ENCODE results near the gene SH2D5. TPM values are rescaled to one million over a fixed set of nuclear protein-coding genes. Genes with fewer than 3 reads are reported as not detected.

Gene SH2D5
- total RNA-seq, 1 experiment from 2014 or later, result 8.7 TPM

GRCh38 chr1:20740781-20741180, 8.3 kb upstream of the SH2D5 start:
- no peaks in the 10 kb centered on the region for H3K9me3 ChIP-seq (ENCODE audit: control insufficient read depth, low read depth, low read length)
- no peak overlapping the region for H3K23ac ChIP-seq (ENCODE audit: insufficient read length, low read depth, low read length)
- no peak overlapping the region for H3K9ac ChIP-seq (ENCODE audit: extremely low read depth, insufficient read length, low read length)
- H3K4ac ChIP-seq (ENCODE audit: low read depth, low read length), result no peak overlapping the region
- Mint-ChIP-seq H3K9me3 (no peaks in the 10 kb centered on the region), H3K4me1 (no peaks in the 10 kb centered on the region), H3K27me3 (ENCODE audit: low read depth) (0 out of 2 replicates have a peak, but pooled peaks cover 2% of the 10 kb centered on the region), H3K27ac (no peak overlapping the region), H3K4me3 (no peak overlapping the region), H3K36me3 (ENCODE audit: insufficient read depth in 1 of 3, low read depth in 3 of 3) (peaks cover 21 to 55% (median 37%) of the 10 kb centered on the region in 3 experiments; a peak in 6 of 7 replicates)
- H3K18ac ChIP-seq (ENCODE audit: insufficient read length, low read depth, low read length), result no peak overlapping the region
- H2BK12ac ChIP-seq (ENCODE audit: insufficient read length, low read depth, low read length), result no peak overlapping the region
- H2BK15ac ChIP-seq (ENCODE audit: low read depth, low read length), result no peak overlapping the region
- no peaks in the 10 kb centered on the region; the same call in 1 of the 2 replicates for H3K27me3 ChIP-seq (ENCODE audit: insufficient read depth, low read length)
- H2BK120ac ChIP-seq (ENCODE audit: low read depth, low read length, poor library complexity, severe bottlenecking), result no peak overlapping the region
- no peak for TF ChIP-seq CTCF (conservative IDR thresholded peaks at IDR 0.05)
- no peak overlapping the region for H2BK5ac ChIP-seq (ENCODE audit: insufficient read length, low read length)
- WGBS (ENCODE audit: extremely low coverage, insufficient read length, low lambda C conversion rate), result no CpG with 5 or more reads among the region's 2 CpGs
- no peaks in the 10 kb centered on the region for H3K4me1 ChIP-seq (ENCODE audit: insufficient read depth, low read length)
- H3K56ac ChIP-seq (ENCODE audit: insufficient read length, low read depth, low read length), result no peak overlapping the region
- H3K23me2 ChIP-seq (ENCODE audit: insufficient read length, low read depth, low read length, poor library complexity, severe bottlenecking), result no peaks in the 10 kb centered on the region
- H3T11ph ChIP-seq (ENCODE audit: low read length), result no peak overlapping the region
- no peak overlapping the region for H4K8ac ChIP-seq (replicated peaks; ENCODE audit: insufficient read length, low read depth, low read length)
- no peaks in the 10 kb centered on the region for H3K79me1 ChIP-seq (ENCODE audit: insufficient read depth, low read depth, low read length, poor library complexity, severe bottlenecking)
- H2AK5ac ChIP-seq (ENCODE audit: insufficient read length, low read length), result no peak overlapping the region
- no peaks in the 10 kb centered on the region for H3K79me2 ChIP-seq (ENCODE audit: insufficient read depth, low read length)
- no peak overlapping the region for H2AFZ ChIP-seq (ENCODE audit: low read length)
- H3K27ac ChIP-seq (ENCODE audit: insufficient read length, low read depth, low read length), result no peak overlapping the region
- H4K91ac ChIP-seq (ENCODE audit: insufficient read length, low read depth, low read length), result no peak overlapping the region
- no peak for DNase-seq
- H2BK20ac ChIP-seq (ENCODE audit: low read depth, low read length, poor library complexity, severe bottlenecking), result no peak overlapping the region
- H3K14ac ChIP-seq (ENCODE audit: insufficient read depth, low read length), result no peak overlapping the region
- no peak overlapping the region for H4K5ac ChIP-seq (ENCODE audit: insufficient read length, low read depth, low read length)
- no peak overlapping the region for H3K4me2 ChIP-seq (ENCODE audit: insufficient read depth, insufficient read length, low read length)
- H4K20me1 ChIP-seq (ENCODE audit: control insufficient read depth, insufficient read depth, insufficient read length), result no peaks in the 10 kb centered on the region

Data from H9 (cell line).